Dendritic cell treated with granulocyte-macrophage colony-stimulating factor and Interleukin-4, amounts not matched to agents 40 ng/mL and 50 ng/mL, for 4 days (primary cell): Measurements from ENCODE around the gene CDK5RAP2.

ENCODE experiments used
- H3K27ac Mint-ChIP-seq: one replicate; pipeline ENCODE4 v1.8.0; 2022; ENCODE audit warnings: mild to moderate bottlenecking, mixed read lengths
- H3K27me3 Mint-ChIP-seq: one replicate; pipeline ENCODE4 v1.8.0; 2022; ENCODE audit warnings: mild to moderate bottlenecking, mixed read lengths
- H3K36me3 Mint-ChIP-seq: one replicate; pipeline ENCODE4 v1.8.0; 2022; ENCODE audit warnings: low read depth, mixed read lengths
- H3K4me1 Mint-ChIP-seq: one replicate; pipeline ENCODE4 v1.8.0; 2022; ENCODE audit warnings: low read depth, mixed read lengths
- H3K4me3 Mint-ChIP-seq: one replicate; pipeline ENCODE4 v1.8.0; 2022; ENCODE audit warnings: mild to moderate bottlenecking, moderate library complexity, mixed read lengths
- H3K9me3 Mint-ChIP-seq: one replicate; pipeline ENCODE4 v1.8.0; 2022; ENCODE audit warnings: mixed read lengths
- intact Hi-C: fragments of 100-400 bp; cut with micrococcal nuclease; formaldehyde crosslinking; loops from one replicate; pipeline ENCODE4 v1.15.0; 2022

Gene CDK5RAP2

GRCh38 chr9:120449566-120449965 is 130.4 kb downstream of the CDK5RAP2 start:
- H3K4me1 Mint-ChIP-seq, result peaks cover 11% of the 10 kb centered on the region
- H3K4me3 Mint-ChIP-seq, result no peak overlapping the region
- no peaks in the 10 kb centered on the region for H3K9me3 Mint-ChIP-seq
- peaks cover 27% of the 10 kb centered on the region for H3K36me3 Mint-ChIP-seq
- no peaks in the 10 kb centered on the region for H3K27me3 Mint-ChIP-seq
- no peak overlapping the region for H3K27ac Mint-ChIP-seq
- intact Hi-C loops, result no loop called here

- no peak overlapping the region for H3K27ac Mint-ChIP-seq
- intact Hi-C loops, result no loop called here
- H3K9me3 Mint-ChIP-seq, result no peaks in the 10 kb centered on the region
Observed at GRCh38 chr9:120447959-120448500, 131.9 kb downstream of the CDK5RAP2 start.

GRCh38 chr9:120446671-120447070 is 133.3 kb downstream of the CDK5RAP2 start:
- Mint-ChIP-seq H3K27ac (no peak overlapping the region), H3K4me3 (no peak overlapping the region), H3K9me3 (no peaks in the 10 kb centered on the region), H3K36me3 (peaks cover 20% of the 10 kb centered on the region), H3K27me3 (no peaks in the 10 kb centered on the region), H3K4me1 (peaks cover 28% of the 10 kb centered on the region)
- intact Hi-C loops, result no loop called here

More at GRCh38 chr9:120447959-120448500, 131.9 kb downstream of the CDK5RAP2 start:
- peaks cover 22% of the 10 kb centered on the region for H3K36me3 Mint-ChIP-seq
- H3K27me3 Mint-ChIP-seq, result no peaks in the 10 kb centered on the region
- peaks cover 17% of the 10 kb centered on the region for H3K4me1 Mint-ChIP-seq
- H3K4me3 Mint-ChIP-seq, result no peak overlapping the region

- H3K4me3 Mint-ChIP-seq, result no peak overlapping the region
- intact Hi-C loops, result no loop called here
- H3K4me1 Mint-ChIP-seq, result peaks cover 35% of the 10 kb centered on the region
Observed at GRCh38 chr9:120443976-120444375, 136.0 kb downstream of the CDK5RAP2 start.

GRCh38 chr9:120443489-120443888 is 136.5 kb downstream of the CDK5RAP2 start:
- H3K36me3 Mint-ChIP-seq, result peaks cover 35% of the 10 kb centered on the region
- H3K9me3 Mint-ChIP-seq, result no peaks in the 10 kb centered on the region
- no peak overlapping the region for H3K27ac Mint-ChIP-seq
- intact Hi-C loops, result no loop called here
- no peak overlapping the region for H3K4me3 Mint-ChIP-seq
- H3K4me1 Mint-ChIP-seq, result peaks cover 32% of the 10 kb centered on the region
- no peaks in the 10 kb centered on the region for H3K27me3 Mint-ChIP-seq

More at GRCh38 chr9:120443976-120444375, 136.0 kb downstream of the CDK5RAP2 start:
- no peaks in the 10 kb centered on the region for H3K9me3 Mint-ChIP-seq
- H3K27ac Mint-ChIP-seq, result no peak overlapping the region
- no peaks in the 10 kb centered on the region for H3K27me3 Mint-ChIP-seq
- peaks cover 37% of the 10 kb centered on the region for H3K36me3 Mint-ChIP-seq

GRCh38 chr9:120442308-120442995 is 137.5 kb downstream of the CDK5RAP2 start:
- intact Hi-C loops, result no loop called here
- Mint-ChIP-seq H3K9me3 (no peaks in the 10 kb centered on the region), H3K4me1 (peaks cover 36% of the 10 kb centered on the region), H3K27me3 (no peaks in the 10 kb centered on the region), H3K36me3 (peaks cover 37% of the 10 kb centered on the region), H3K27ac (peak overlapping the region; percentile 56), H3K4me3 (no peak overlapping the region)

GRCh38 chr9:120441426-120442307 is 138.3 kb downstream of the CDK5RAP2 start:
- Mint-ChIP-seq H3K4me3 (no peak overlapping the region), H3K4me1 (peaks cover 43% of the 10 kb centered on the region), H3K27ac (peak overlapping the region; percentile 56), H3K27me3 (no peaks in the 10 kb centered on the region), H3K9me3 (no peaks in the 10 kb centered on the region), H3K36me3 (peaks cover 37% of the 10 kb centered on the region)
- intact Hi-C loops, result no loop called here

- H3K27ac Mint-ChIP-seq, result no peak overlapping the region
- H3K27me3 Mint-ChIP-seq, result no peaks in the 10 kb centered on the region
- peaks cover 37% of the 10 kb centered on the region for H3K36me3 Mint-ChIP-seq
- no peak overlapping the region for H3K4me3 Mint-ChIP-seq
- H3K4me1 Mint-ChIP-seq, result peaks cover 52% of the 10 kb centered on the region
- no peaks in the 10 kb centered on the region for H3K9me3 Mint-ChIP-seq
- intact Hi-C loops, result no loop called here
Observed at GRCh38 chr9:120440791-120441190, 139.2 kb downstream of the CDK5RAP2 start.

GRCh38 chr9:120439926-120440325 is 140.0 kb downstream of the CDK5RAP2 start:
- no peak overlapping the region for H3K27ac Mint-ChIP-seq
- no peaks in the 10 kb centered on the region for H3K27me3 Mint-ChIP-seq
- peaks cover 37% of the 10 kb centered on the region for H3K36me3 Mint-ChIP-seq
- intact Hi-C loops, result no loop called here
- no peaks in the 10 kb centered on the region for H3K9me3 Mint-ChIP-seq
- peaks cover 59% of the 10 kb centered on the region for H3K4me1 Mint-ChIP-seq
- H3K4me3 Mint-ChIP-seq, result no peak overlapping the region

- Mint-ChIP-seq H3K4me3 (no peak overlapping the region), H3K27me3 (no peaks in the 10 kb centered on the region), H3K9me3 (no peaks in the 10 kb centered on the region), H3K27ac (no peak overlapping the region), H3K36me3 (peaks cover 43% of the 10 kb centered on the region), H3K4me1 (peaks cover 68% of the 10 kb centered on the region)
- intact Hi-C loops, result no loop called here
Observed at GRCh38 chr9:120438836-120439546, 141.0 kb downstream of the CDK5RAP2 start.

- Mint-ChIP-seq H3K9me3 (no peaks in the 10 kb centered on the region), H3K27ac (no peak overlapping the region), H3K4me3 (no peak overlapping the region), H3K36me3 (peaks cover 42% of the 10 kb centered on the region), H3K4me1 (peaks cover 68% of the 10 kb centered on the region), H3K27me3 (no peaks in the 10 kb centered on the region)
- intact Hi-C loops, result no loop called here
Observed at GRCh38 chr9:120438111-120438510, 141.9 kb downstream of the CDK5RAP2 start.

- Mint-ChIP-seq H3K4me1 (peaks cover 59% of the 10 kb centered on the region), H3K27me3 (no peaks in the 10 kb centered on the region), H3K4me3 (no peak overlapping the region), H3K9me3 (no peaks in the 10 kb centered on the region), H3K27ac (peak overlapping the region; percentile 57), H3K36me3 (peaks cover 39% of the 10 kb centered on the region)
- intact Hi-C loops, result no loop called here
Observed at GRCh38 chr9:120436983-120437475, 142.9 kb downstream of the CDK5RAP2 start.

- Mint-ChIP-seq H3K27ac (no peak overlapping the region), H3K4me1 (peaks cover 60% of the 10 kb centered on the region), H3K36me3 (peaks cover 39% of the 10 kb centered on the region), H3K4me3 (no peak overlapping the region), H3K9me3 (no peaks in the 10 kb centered on the region), H3K27me3 (no peaks in the 10 kb centered on the region)
- intact Hi-C loops, result no loop called here
Observed at GRCh38 chr9:120436446-120436845, 143.5 kb downstream of the CDK5RAP2 start.
